SJSA1 (cell line): ENCODE results near the gene SDC4. TPM values are rescaled to one million over a fixed set of nuclear protein-coding genes. Genes with fewer than 3 reads are reported as not detected.
A peak's percentile ranks its signal among the peaks of the same experiment; 100 is the strongest.

Experiments used
- DNase-seq, 2 experiments: peaks; one replicate each; pipeline ENCODE4 v3.0.0-alpha.2; 2015 to 2020; ENCODE audit warnings: low spot score in 2 of 2, low read depth in 1 of 2
- H3K27ac ChIP-seq: fragments of 250-450 bp; sonication (Bioruptor Pico); 2 replicates; pipeline ENCODE4 v1.5.1; 2020; ENCODE audit warnings: mild to moderate bottlenecking, moderate library complexity
- H3K27me3 ChIP-seq: fragments of 250-450 bp; sonication (Bioruptor Pico); replicated peaks from 2 replicates; pipeline ENCODE4 v1.5.1; 2020; ENCODE audit warnings: mild to moderate bottlenecking, moderate library complexity
- H3K36me3 ChIP-seq: fragments of 250-450 bp; sonication (Bioruptor Pico); 2 replicates; pipeline ENCODE4 v1.5.1; 2020; ENCODE audit warnings: mild to moderate bottlenecking
- H3K4me1 ChIP-seq: fragments of 250-450 bp; sonication (Bioruptor Pico); replicated peaks from 2 replicates; pipeline ENCODE4 v1.6.1; 2021; ENCODE audit warnings: mild to moderate bottlenecking
- H3K4me3 ChIP-seq: fragments of 250-450 bp; sonication (Bioruptor Pico); 2 replicates; pipeline ENCODE4 v1.5.1; 2020; ENCODE audit warnings: mild to moderate bottlenecking
- H3K9me3 ChIP-seq: fragments of 250-450 bp; sonication (Bioruptor Pico); replicated peaks from 2 replicates; pipeline ENCODE4 v1.5.1; 2020; ENCODE audit warnings: mild to moderate bottlenecking
- total RNA-seq: library from RNA; depleted of rRNA; stranded (reverse); fragments of >200 nt; shearing (Covaris generic); gene quantifications from 2 replicates; pipeline ENCODE4 v1.2.3, GENCODE V29; 2014

The SDC4 gene
- total RNA-seq, 1 experiment from 2014 or later: 107 TPM

GRCh38 chr20:45372646-45373352 is 24.6 kb upstream of the SDC4 start:
- Histone ChIP-seq H3K27me3 (no peaks in the 10 kb centered on the region), H3K27ac (no peak overlapping the region), H3K36me3 (peaks cover 4% of the 10 kb centered on the region; the same call in 1 of the 2 replicates), H3K9me3 (no peaks in the 10 kb centered on the region), H3K4me1 (0 out of 2 replicates have a peak, but pooled peaks cover 3% of the 10 kb centered on the region), H3K4me3 (no peak overlapping the region)
- DNase-seq: no peak

GRCh38 chr20:45372241-45372640 is 24.0 kb upstream of the SDC4 start:
- Histone ChIP-seq H3K36me3 (peaks cover 4% of the 10 kb centered on the region; the same call in 1 of the 2 replicates), H3K4me3 (no peak overlapping the region), H3K27ac (no peak overlapping the region), H3K27me3 (no peaks in the 10 kb centered on the region), H3K4me1 (0 out of 2 replicates have a peak, but pooled peaks cover 3% of the 10 kb centered on the region), H3K9me3 (no peaks in the 10 kb centered on the region)
- DNase-seq: no peak

GRCh38 chr20:45370571-45371160 is 22.4 kb upstream of the SDC4 start:
- H3K4me1 ChIP-seq: 0 out of 2 replicates have a peak, but pooled peaks cover 3% of the 10 kb centered on the region
- no peak overlapping the region for H3K4me3 ChIP-seq
- H3K36me3 ChIP-seq: peaks cover 4% of the 10 kb centered on the region; the same call in 1 of the 2 replicates
- no peak for DNase-seq
- H3K27ac ChIP-seq: no peak overlapping the region
- H3K9me3 ChIP-seq: no peaks in the 10 kb centered on the region
- H3K27me3 ChIP-seq: no peaks in the 10 kb centered on the region

DNA sequence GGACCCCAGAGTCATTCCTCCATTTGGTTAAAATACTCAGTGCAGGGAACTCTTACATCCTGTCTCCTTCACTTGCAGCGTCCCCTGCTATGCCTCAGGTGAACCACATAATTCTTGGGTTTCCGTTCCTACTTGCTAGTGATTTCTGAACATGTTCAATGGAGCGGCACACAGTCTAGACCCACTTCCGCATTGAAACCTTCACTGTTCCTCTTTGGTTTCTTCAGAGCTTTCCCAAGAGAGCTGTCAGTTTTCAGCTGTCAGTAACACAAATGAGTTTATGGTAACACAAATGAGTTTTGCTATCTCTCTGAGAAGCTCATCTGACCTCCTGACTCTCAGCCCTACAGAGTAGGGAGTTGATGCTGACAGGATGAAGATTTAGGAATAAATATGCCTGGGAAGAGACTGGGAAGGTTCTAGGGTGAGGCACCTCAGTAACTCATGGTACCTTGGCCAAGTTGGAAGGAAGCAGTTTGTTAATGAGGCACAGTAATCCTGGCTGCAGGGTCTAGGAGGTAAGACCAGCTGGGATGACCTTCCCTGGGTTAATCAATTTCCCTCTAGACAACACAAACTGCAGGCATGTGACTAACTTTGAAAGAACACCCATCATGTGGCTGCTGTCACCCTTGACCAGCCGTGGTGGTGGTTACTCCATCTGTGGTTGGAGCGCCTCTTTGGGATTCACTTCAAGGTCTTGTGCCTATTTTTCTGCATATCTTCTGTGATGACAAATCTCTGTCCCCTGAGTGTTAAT is 20.2 kb upstream of the SDC4 start:
- no peaks in the 10 kb centered on the region for H3K9me3 ChIP-seq

DNA sequence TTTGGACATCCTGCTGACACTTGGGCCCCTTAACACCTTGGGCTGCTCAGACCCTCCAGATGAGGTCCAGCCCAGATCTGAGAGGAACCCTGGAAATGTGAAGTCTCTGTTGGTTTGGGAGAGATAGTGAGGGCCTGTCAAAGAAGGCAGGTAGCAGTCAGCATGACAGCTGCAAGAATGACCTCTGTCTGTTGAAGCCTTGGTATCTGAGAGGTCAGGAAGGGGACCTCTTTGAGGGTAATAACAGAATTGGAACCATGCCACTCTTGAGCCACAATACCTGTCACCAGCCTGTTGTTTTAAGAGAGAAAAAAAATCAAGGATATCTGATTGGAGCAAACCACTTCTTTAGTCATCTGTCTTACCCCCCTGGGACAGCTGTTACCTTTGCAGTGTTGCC is 18.9 kb upstream of the SDC4 start:
- no peak for DNase-seq
- H3K27ac ChIP-seq: no peak overlapping the region
- no peaks in the 10 kb centered on the region for H3K9me3 ChIP-seq
- peaks cover 9% of the 10 kb centered on the region for H3K4me1 ChIP-seq
- peaks cover 8% of the 10 kb centered on the region for H3K36me3 ChIP-seq
- H3K27me3 ChIP-seq: no peaks in the 10 kb centered on the region
- H3K4me3 ChIP-seq: no peak overlapping the region

More for the DNA sequence above, 20.2 kb upstream of the SDC4 start:
- Histone ChIP-seq H3K36me3 (peaks cover 8% of the 10 kb centered on the region), H3K4me1 (peaks cover 5% of the 10 kb centered on the region), H3K4me3 (no peak overlapping the region), H3K27ac (no peak overlapping the region), H3K27me3 (no peaks in the 10 kb centered on the region)
- DNase-seq: no peak

DNA sequence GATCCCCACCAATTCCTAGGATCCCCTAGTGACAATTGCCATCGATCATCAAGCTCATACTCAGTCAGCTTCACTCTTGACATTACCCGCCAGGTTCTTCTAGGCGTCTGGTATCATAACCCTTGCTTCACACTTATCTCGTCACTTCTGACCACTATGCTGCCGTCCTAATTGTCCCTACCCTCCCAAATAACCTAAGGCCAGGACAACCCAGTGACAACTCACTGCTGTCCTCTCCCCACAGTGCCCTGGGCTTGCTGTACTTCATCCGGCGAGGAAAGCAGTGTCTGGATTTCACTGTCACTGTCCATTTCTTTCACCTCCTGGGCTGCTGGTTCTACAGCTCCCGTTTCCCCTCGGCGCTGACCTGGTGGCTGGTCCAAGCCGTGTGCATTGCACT is 18.4 kb upstream of the SDC4 start:
- H3K36me3 ChIP-seq: peaks cover 8% of the 10 kb centered on the region
- no peak for DNase-seq
- H3K9me3 ChIP-seq: no peaks in the 10 kb centered on the region

DNA sequence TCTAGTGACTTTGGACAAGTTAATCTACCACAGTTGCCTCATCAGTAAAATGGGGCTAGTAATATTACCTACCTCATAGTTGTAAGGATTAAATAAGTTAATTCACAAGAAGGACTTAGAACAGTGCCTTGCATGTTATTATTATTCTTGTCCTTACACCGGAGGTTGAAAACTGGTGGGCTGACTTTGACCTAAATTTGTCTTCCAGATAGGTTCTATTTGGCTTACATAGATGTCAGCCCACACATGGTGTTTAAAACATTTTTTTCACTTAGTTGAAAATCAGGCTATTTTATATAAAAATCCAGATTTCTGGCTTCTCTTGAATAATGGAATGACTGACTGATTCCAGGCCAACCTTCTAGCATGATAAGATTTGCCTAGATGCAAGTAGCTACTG is 18.0 kb upstream of the SDC4 start:
- Histone ChIP-seq H3K4me1 (peaks cover 9% of the 10 kb centered on the region), H3K9me3 (no peaks in the 10 kb centered on the region), H3K27me3 (no peaks in the 10 kb centered on the region), H3K4me3 (no peak overlapping the region), H3K27ac (no peak overlapping the region), H3K36me3 (peaks cover 8% of the 10 kb centered on the region)
- DNase-seq: no peak

More for the DNA sequence above, 18.4 kb upstream of the SDC4 start:
- Histone ChIP-seq H3K4me3 (no peak overlapping the region), H3K27me3 (no peaks in the 10 kb centered on the region), H3K27ac (no peak overlapping the region), H3K4me1 (peaks cover 9% of the 10 kb centered on the region)

DNA sequence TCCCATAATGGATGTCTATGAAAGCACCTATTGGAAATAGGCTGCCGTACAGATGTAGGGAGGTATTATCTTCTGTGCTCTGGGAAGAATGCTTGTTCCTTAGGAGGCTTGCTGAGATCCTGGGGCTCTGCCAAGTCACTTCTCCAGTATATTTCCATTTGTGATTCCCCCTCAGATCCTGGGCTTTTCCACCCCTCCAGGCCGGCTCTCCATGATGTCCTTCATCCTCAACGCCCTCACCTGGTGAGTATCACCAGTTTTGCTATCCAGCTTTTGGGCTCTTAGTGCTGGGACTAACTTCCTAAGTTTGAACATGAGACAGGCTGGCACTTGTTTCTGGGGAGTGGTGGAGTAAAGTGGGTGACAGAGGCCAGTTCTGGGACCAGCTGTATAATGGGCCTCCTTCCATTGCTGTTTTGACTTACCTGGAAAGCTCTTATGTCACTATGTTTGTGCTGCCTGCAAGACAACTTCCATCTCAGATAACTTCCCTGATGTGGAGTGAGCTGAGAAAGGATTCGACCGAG is 17.3 kb upstream of the SDC4 start:
- no peak for DNase-seq
- Histone ChIP-seq H3K4me3 (no peak overlapping the region), H3K27ac (no peak overlapping the region), H3K36me3 (peaks cover 8% of the 10 kb centered on the region), H3K4me1 (peaks cover 15% of the 10 kb centered on the region), H3K27me3 (no peaks in the 10 kb centered on the region), H3K9me3 (no peaks in the 10 kb centered on the region)

DNA sequence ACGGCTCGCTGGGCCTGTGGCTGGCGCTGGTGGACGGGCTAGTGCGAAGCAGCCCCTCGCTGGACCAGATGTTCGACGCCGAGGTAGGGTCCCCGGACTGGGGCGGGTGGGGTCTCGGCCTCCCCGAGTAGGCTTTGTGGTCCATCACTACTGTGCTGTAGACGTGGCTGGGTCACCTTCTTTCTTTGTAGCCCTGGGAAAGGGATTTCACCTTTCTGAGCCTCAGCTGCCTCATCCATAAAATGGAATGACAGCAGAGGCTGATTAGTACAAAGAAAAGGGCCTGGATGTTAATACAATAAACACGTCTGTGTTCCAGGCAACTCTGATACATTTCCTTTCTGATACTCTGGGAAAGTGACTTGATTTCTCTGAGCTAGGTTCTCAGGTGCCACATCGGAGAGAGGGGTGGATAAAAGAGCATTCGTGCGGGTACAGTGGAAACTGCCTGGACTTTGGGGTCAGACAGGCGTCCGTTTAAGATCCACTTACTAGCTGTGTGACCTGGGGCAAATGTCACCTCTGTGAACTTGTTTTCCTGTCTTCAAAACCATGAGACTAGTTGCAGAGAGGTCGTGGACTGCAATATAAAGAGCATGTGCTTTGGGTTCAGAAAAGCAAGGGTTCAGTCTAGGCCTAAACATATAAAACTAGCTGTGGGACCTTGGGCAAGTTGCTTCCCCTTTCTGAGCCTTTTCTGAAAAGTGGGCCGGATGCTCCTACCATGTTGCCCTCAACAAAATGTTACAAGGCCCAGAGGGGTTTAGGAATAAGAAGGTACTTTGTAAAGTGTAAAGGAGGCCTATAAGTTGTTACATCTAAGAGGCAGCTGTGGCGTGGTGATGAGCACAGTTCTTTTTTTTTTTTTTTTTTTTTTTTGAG is 15.6 kb upstream of the SDC4 start:
- H3K4me3 ChIP-seq: peak overlapping the region; percentile 58
- DNase-seq: no peak
- H3K36me3 ChIP-seq: peaks cover 8% of the 10 kb centered on the region

DNA sequence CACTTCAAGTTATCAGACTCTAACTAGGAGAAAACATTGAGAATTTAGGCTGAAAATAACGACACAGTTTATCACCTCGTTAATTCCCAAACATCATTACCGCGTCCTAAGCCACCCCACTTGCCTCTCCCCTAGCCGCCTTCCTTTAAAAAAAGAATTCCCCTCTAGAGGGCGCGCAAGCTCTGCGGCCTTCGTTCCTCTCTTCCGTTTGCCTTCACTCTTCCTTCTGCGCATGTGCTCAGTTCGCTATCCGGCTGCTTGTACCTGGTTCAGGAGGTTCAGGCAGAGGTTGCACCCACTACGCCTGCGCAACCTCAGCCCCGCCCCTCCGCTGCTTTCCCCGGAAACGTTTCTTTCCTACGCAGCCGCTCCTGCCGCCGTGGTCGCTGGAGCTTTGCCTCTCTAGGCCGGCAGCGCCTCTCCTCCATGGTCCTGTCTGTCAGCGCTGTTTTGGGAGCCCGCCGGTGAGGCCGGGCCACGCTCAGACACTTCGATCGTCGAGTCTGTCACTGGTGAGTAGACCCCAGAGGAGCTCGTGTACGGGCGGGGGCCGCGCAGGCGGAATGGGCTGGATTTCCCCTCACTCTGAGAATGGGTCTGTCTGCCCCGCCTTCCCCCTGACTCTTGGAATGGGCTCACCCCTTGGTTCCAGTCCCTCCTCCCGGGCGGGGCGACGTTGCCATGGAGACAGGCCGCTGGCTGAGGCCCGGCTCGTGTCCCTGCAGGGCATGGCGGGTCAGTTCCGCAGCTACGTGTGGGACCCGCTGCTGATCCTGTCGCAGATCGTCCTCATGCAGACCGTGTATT is 14.8 kb upstream of the SDC4 start, which contains the start of gene SYS1:
Gene SYS1, plus strand, starts transcription at position 353 of the 807 bp plus-strand sequence. Its CDS starts 376 bp downstream, at position 729.
- no peaks in the 10 kb centered on the region for H3K27me3 ChIP-seq

More for the DNA sequence above, 15.6 kb upstream of the SDC4 start:
- Histone ChIP-seq H3K9me3 (no peaks in the 10 kb centered on the region), H3K27ac (peak overlapping the region; percentile 74; the same call in 1 of the 2 replicates), H3K4me1 (peaks cover 31% of the 10 kb centered on the region), H3K27me3 (no peaks in the 10 kb centered on the region)

GRCh38 chr20:45361793-45362192 is 13.6 kb upstream of the SDC4 start:
- Histone ChIP-seq H3K9me3 (no peaks in the 10 kb centered on the region), H3K27ac (no peak overlapping the region), H3K36me3 (peaks cover 4% of the 10 kb centered on the region), H3K4me3 (no peak overlapping the region), H3K4me1 (peaks cover 49% of the 10 kb centered on the region), H3K27me3 (no peaks in the 10 kb centered on the region)
- DNase-seq: no peak

More for the DNA sequence above, 14.8 kb upstream of the SDC4 start, which contains the start of gene SYS1:
- Histone ChIP-seq H3K4me3 (peak within 1 kb of the TSS; percentile 58), H3K9me3 (no peaks in the 10 kb centered on the region), H3K36me3 (peaks cover 4% of the 10 kb centered on the region), H3K27ac (peak within 1 kb of the TSS; percentile 74), H3K4me1 (peaks cover 40% of the 10 kb centered on the region)
- peak; percentile 99 for DNase-seq

- peak overlapping the region; percentile 73 for H3K27ac ChIP-seq
- no peak overlapping the region for H3K4me3 ChIP-seq
- no peaks in the 10 kb centered on the region for H3K27me3 ChIP-seq
- H3K9me3 ChIP-seq: no peaks in the 10 kb centered on the region
- DNase-seq: peak in 1 of 2 experiments; percentile 34
- no peaks in the 10 kb centered on the region for H3K36me3 ChIP-seq
- peaks cover 63% of the 10 kb centered on the region for H3K4me1 ChIP-seq
Measured at GRCh38 chr20:45359406-45360148, 11.4 kb upstream of the SDC4 start.
